RWPE2 (cell line): Measurements from ENCODE around the gene TUBGCP3.

Experiments used
- ATAC-seq: fragments of 200-7000 bp; cut with Tn5 transposase; 3 replicates; pipeline ENCODE4 v1.9.1; 2021; ENCODE audit warnings: low read depth
- DNase-seq: peaks from one replicate; pipeline ENCODE4 v3.0.0-alpha.2; 2020; ENCODE audit warnings: low spot score
- H3K27ac ChIP-seq: fragments of 450-650 bp; 2 replicates; pipeline ENCODE4 v1.5.1; 2017; ENCODE audit warnings: mild to moderate bottlenecking; ENCODE audit not compliant: poor library complexity, severe bottlenecking
- H3K27me3 ChIP-seq: fragments of 250-450 bp; sonication (Bioruptor Pico); 2 replicates; pipeline ENCODE4 v1.5.1; 2021; ENCODE audit warnings: mild to moderate bottlenecking, moderate library complexity; ENCODE audit not compliant: insufficient read depth, poor library complexity, severe bottlenecking
- H3K36me3 ChIP-seq: fragments of 250-450 bp; sonication (Bioruptor Pico); 2 replicates; pipeline ENCODE4 v1.5.1; 2020; ENCODE audit warnings: low read depth, mild to moderate bottlenecking, moderate library complexity
- H3K4me1 ChIP-seq: fragments of 250-450 bp; sonication (Bioruptor Pico); 2 replicates; pipeline ENCODE4 v1.5.1; 2021; ENCODE audit warnings: mild to moderate bottlenecking, moderate library complexity; ENCODE audit not compliant: insufficient read depth, poor library complexity, severe bottlenecking
- H3K4me3 ChIP-seq: fragments of 250-450 bp; sonication (Bioruptor Pico); 2 replicates; pipeline ENCODE4 v1.5.1; 2021; ENCODE audit warnings: mild to moderate bottlenecking, moderate library complexity; ENCODE audit not compliant: severe bottlenecking
- H3K9me3 ChIP-seq: fragments of 250-450 bp; sonication (Bioruptor Pico); 2 replicates; pipeline ENCODE4 v1.5.1; 2021; ENCODE audit warnings: mild to moderate bottlenecking, moderate library complexity; ENCODE audit not compliant: severe bottlenecking
- TF ChIP-seq, protein P1 (sequence below): fragments of 450-650 bp; IDR thresholded peaks from one replicate; pipeline ENCODE4 v1.5.1; 2017; ENCODE audit warnings: mild to moderate bottlenecking, moderate library complexity; ENCODE audit not compliant: poor library complexity, severe bottlenecking

Gene TUBGCP3

GRCh38 chr13:112526146-112526853 lies 61.7 kb downstream of the TUBGCP3 start:
- Histone ChIP-seq H3K9me3 (no peaks in the 10 kb centered on the region), H3K4me3 (no peak overlapping the region), H3K36me3 (peaks cover 34% of the 10 kb centered on the region), H3K27ac (no peak overlapping the region), H3K27me3 (no peaks in the 10 kb centered on the region), H3K4me1 (no peaks in the 10 kb centered on the region)
- ATAC-seq (no peak), DNase-seq (no peak)
- TF ChIP-seq, protein P1, sequence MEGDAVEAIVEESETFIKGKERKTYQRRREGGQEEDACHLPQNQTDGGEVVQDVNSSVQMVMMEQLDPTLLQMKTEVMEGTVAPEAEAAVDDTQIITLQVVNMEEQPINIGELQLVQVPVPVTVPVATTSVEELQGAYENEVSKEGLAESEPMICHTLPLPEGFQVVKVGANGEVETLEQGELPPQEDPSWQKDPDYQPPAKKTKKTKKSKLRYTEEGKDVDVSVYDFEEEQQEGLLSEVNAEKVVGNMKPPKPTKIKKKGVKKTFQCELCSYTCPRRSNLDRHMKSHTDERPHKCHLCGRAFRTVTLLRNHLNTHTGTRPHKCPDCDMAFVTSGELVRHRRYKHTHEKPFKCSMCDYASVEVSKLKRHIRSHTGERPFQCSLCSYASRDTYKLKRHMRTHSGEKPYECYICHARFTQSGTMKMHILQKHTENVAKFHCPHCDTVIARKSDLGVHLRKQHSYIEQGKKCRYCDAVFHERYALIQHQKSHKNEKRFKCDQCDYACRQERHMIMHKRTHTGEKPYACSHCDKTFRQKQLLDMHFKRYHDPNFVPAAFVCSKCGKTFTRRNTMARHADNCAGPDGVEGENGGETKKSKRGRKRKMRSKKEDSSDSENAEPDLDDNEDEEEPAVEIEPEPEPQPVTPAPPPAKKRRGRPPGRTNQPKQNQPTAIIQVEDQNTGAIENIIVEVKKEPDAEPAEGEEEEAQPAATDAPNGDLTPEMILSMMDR, result no peak

- Histone ChIP-seq H3K27ac (no peak overlapping the region), H3K4me1 (no peaks in the 10 kb centered on the region), H3K27me3 (no peaks in the 10 kb centered on the region), H3K9me3 (no peaks in the 10 kb centered on the region), H3K36me3 (peaks cover 33% of the 10 kb centered on the region), H3K4me3 (no peak overlapping the region)
- TF ChIP-seq, protein P1, result no peak
- ATAC-seq, result no peak
- DNase-seq, result no peak
These were observed 62.5 kb downstream of the TUBGCP3 start for GRCh38 chr13:112525356-112525945.

DNA sequence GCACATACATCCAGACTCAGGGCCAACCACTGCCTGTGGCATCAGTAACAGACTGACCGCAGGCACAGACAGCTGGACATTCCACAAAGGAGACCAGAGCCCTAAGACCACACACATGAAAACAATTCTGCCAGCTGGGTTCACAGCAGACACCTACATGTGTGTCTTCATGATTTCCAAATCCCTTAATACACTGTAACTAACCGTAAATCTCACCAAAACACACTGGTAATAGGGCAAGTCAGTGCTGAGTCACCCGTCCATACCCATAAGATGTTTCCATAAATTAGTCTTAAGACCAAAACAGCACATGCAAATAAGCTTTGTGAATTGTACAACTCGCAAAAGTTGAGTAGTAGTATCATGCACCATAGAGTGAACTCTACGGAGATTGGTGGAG lies 65.4 kb downstream of the TUBGCP3 start:
- H3K9me3 ChIP-seq, result no peaks in the 10 kb centered on the region
- H3K27ac ChIP-seq, result no peak overlapping the region
- TF ChIP-seq, protein P1, result no peak
- H3K4me1 ChIP-seq, result no peaks in the 10 kb centered on the region
- H3K36me3 ChIP-seq, result peaks cover 57% of the 10 kb centered on the region
- no peaks in the 10 kb centered on the region for H3K27me3 ChIP-seq
- DNase-seq (no peak), ATAC-seq (no peak)
- no peak overlapping the region for H3K4me3 ChIP-seq

DNA sequence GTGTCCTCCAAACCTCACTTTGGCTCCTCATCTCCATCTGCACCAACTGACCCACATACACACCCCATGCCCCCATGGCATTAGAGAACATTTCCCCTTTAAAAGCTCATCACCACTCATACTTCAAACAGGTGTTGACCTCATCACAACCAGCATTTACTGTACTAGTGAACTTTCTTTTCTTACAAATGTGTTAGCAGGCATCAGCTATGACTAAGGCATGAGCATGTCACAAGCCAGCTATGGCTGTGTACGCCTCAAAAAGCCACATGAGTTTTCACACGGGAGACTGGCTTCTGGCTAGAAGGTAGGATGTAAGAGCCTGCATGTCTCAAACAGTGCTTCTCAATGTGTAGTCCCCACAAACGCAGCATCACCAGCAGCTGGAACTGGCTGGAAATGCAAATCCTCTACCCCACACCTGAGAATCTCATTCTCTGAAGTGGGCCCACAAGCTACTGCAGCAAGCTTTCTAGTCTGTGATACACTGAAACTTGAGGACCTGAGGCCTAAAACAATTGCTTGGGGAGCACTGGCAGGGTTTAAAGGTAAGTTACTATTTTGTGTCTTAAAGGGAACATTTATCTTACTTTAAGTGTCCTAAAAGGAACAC lies 66.8 kb downstream of the TUBGCP3 start:
- Histone ChIP-seq H3K4me3 (no peak overlapping the region), H3K9me3 (no peaks in the 10 kb centered on the region), H3K27ac (no peak overlapping the region), H3K36me3 (peaks cover 65% of the 10 kb centered on the region), H3K4me1 (no peaks in the 10 kb centered on the region), H3K27me3 (no peaks in the 10 kb centered on the region)
- DNase-seq, result no peak
- TF ChIP-seq, protein P1, result no peak
- no peak for ATAC-seq
